Measurements from ENCODE around the gene WDR70.
"Not testable (repeated sequence)": the region's sequence is repeated elsewhere in the genome, so short reads cannot be mapped to it uniquely, and the experiment has no call there.

WDR70 gene

DNA sequence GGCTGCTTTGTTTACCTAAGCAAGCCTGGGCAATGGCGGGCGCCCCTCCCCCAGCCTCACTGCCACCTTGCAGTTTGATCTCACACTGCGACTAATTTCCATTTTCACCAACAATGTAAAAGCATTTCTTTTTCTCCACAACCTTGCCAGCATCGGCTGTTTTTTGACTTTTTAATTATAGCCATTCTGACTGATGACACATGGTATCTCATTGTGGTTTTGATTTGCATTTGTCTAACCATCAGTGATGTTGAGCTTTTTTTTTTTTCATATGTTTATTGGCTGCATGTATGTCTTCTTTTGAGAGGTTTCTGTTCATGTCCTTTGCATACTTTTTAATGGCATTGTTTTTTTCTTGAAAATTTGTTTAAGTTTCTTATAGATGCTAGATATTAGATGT is 300.8 kb downstream of the WDR70 start:
- H3K36me3 ChIP-seq (ENCODE audit: control insufficient read depth, insufficient read depth, low read length); H3K27me3 ChIP-seq (ENCODE audit: insufficient read depth, low read length, poor library complexity); H4K8ac ChIP-seq (ENCODE audit: low read depth, low read length); H3K4me2 ChIP-seq (ENCODE audit: low read length); H3K56ac ChIP-seq (ENCODE audit: low read length); H3K23ac ChIP-seq (ENCODE audit: low read length); H2BK120ac ChIP-seq (ENCODE audit: low read depth, low read length); H3K79me1 ChIP-seq (ENCODE audit: low read length); DNase-seq; H3K18ac ChIP-seq (ENCODE audit: low read length); H2BK5ac ChIP-seq (ENCODE audit: low read length); H3K9ac ChIP-seq (ENCODE audit: low read length); H2BK15ac ChIP-seq (replicated peaks; ENCODE audit: low read depth); H3K4me1 ChIP-seq (ENCODE audit: control insufficient read depth, low read depth, low read length); H4K5ac ChIP-seq (ENCODE audit: low read length); H3K27ac ChIP-seq (ENCODE audit: low read depth, low read length); H3K79me2 ChIP-seq (ENCODE audit: control insufficient read depth, insufficient read depth, low read length); H2AK5ac ChIP-seq (ENCODE audit: low read length); H3K4me3 ChIP-seq (ENCODE audit: low read length); H3K4ac ChIP-seq (ENCODE audit: low read depth, low read length): not testable (repeated sequence)
- no CpG with 5 or more reads among the region's 4 CpGs for WGBS (ENCODE audit: extremely low coverage, insufficient coverage, low lambda C conversion rate)

DNA sequence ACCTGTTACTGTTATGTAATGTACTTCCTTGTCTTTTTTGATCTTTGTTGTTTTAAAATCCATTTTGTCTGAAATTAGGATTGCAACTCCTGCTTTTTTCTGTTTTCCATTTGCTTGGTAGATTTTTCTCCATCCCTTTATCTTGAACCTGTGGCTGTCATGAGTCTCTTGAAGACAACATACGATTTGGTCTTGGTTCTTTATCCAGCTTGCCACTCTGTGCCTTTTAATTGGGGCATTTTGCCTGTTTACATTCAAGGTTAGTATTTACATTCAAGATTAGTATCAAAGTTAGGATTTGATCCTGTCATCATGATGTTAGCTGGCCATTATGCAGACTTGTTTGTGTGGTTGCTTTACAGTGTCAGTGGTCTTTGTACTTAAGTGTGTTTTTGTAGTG is 304.0 kb downstream of the WDR70 start:
- Histone ChIP-seq H3K27me3 (ENCODE audit: insufficient read depth, low read length, poor library complexity) (no peaks in the 10 kb centered on the region), H3K56ac (ENCODE audit: low read length) (no peak overlapping the region), H4K5ac (ENCODE audit: low read length) (no peak overlapping the region), H3K79me2 (ENCODE audit: control insufficient read depth, insufficient read depth, low read length) (no peaks in the 10 kb centered on the region), H3K23ac (ENCODE audit: low read length) (no peak overlapping the region), H3K9ac (ENCODE audit: low read length) (no peak overlapping the region), H3K4me3 (ENCODE audit: low read length) (no peak overlapping the region), H2BK15ac (replicated peaks; ENCODE audit: low read depth) (no peak overlapping the region), H2BK5ac (ENCODE audit: low read length) (no peak overlapping the region), H3K4me2 (ENCODE audit: low read length) (no peak overlapping the region), H3K4ac (ENCODE audit: low read depth, low read length) (no peak overlapping the region), H3K18ac (ENCODE audit: low read length) (no peak overlapping the region), H3K79me1 (ENCODE audit: low read length) (no peaks in the 10 kb centered on the region), H4K8ac (ENCODE audit: low read depth, low read length) (no peak overlapping the region), H2BK120ac (ENCODE audit: low read depth, low read length) (no peak overlapping the region), H3K36me3 (ENCODE audit: control insufficient read depth, insufficient read depth, low read length) (no peaks in the 10 kb centered on the region), H3K4me1 (ENCODE audit: control insufficient read depth, low read depth, low read length) (no peaks in the 10 kb centered on the region), H2AK5ac (ENCODE audit: low read length) (no peak overlapping the region), H3K27ac (ENCODE audit: low read depth, low read length) (no peak overlapping the region)
- DNase-seq: no peak
- WGBS (ENCODE audit: extremely low coverage, insufficient coverage, low lambda C conversion rate): no CpG with 5 or more reads among the region's 1 CpG

DNA sequence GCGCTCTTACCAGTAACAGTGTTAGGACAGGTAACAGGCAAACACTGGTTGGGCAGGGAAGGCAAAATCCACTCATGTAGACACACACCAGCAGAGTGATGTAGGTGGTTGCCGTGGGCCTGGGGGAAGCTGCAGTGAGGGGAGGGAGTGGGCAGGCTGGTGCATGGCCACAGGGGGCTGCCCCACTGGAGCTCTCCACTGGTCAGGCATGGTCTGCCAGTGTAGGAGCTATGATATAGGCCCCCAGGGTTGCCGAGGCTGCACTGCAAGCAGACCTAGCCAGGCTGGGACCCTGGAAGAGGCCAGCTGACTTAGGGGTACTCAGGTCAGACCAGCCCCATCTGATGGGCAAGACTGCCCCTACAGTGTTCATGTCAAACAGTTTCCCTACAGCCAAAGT is 306.1 kb downstream of the WDR70 start:
- H3K56ac ChIP-seq (ENCODE audit: low read length): no peak overlapping the region
- DNase-seq: no peak
- H3K36me3 ChIP-seq (ENCODE audit: control insufficient read depth, insufficient read depth, low read length): no peaks in the 10 kb centered on the region
- no peak overlapping the region for H3K4ac ChIP-seq (ENCODE audit: low read depth, low read length)
- no peak overlapping the region for H3K23ac ChIP-seq (ENCODE audit: low read length)
- H4K5ac ChIP-seq (ENCODE audit: low read length): no peak overlapping the region
- H3K4me2 ChIP-seq (ENCODE audit: low read length): no peak overlapping the region
- H4K8ac ChIP-seq (ENCODE audit: low read depth, low read length): no peak overlapping the region
- no CpG with 5 or more reads among the region's 3 CpGs for WGBS (ENCODE audit: extremely low coverage, insufficient coverage, low lambda C conversion rate)
- H2BK5ac ChIP-seq (ENCODE audit: low read length): no peak overlapping the region
- no peak overlapping the region for H2BK15ac ChIP-seq (replicated peaks; ENCODE audit: low read depth)
- H3K4me3 ChIP-seq (ENCODE audit: low read length): no peak overlapping the region
- no peak overlapping the region for H3K18ac ChIP-seq (ENCODE audit: low read length)
- no peak overlapping the region for H3K9ac ChIP-seq (ENCODE audit: low read length)
- no peaks in the 10 kb centered on the region for H3K4me1 ChIP-seq (ENCODE audit: control insufficient read depth, low read depth, low read length)
- no peaks in the 10 kb centered on the region for H3K27me3 ChIP-seq (ENCODE audit: insufficient read depth, low read length, poor library complexity)
- no peak overlapping the region for H2AK5ac ChIP-seq (ENCODE audit: low read length)
- H3K79me1 ChIP-seq (ENCODE audit: low read length): no peaks in the 10 kb centered on the region
- no peak overlapping the region for H3K27ac ChIP-seq (ENCODE audit: low read depth, low read length)
- H2BK120ac ChIP-seq (ENCODE audit: low read depth, low read length): no peak overlapping the region
- H3K79me2 ChIP-seq (ENCODE audit: control insufficient read depth, insufficient read depth, low read length): no peaks in the 10 kb centered on the region

DNA sequence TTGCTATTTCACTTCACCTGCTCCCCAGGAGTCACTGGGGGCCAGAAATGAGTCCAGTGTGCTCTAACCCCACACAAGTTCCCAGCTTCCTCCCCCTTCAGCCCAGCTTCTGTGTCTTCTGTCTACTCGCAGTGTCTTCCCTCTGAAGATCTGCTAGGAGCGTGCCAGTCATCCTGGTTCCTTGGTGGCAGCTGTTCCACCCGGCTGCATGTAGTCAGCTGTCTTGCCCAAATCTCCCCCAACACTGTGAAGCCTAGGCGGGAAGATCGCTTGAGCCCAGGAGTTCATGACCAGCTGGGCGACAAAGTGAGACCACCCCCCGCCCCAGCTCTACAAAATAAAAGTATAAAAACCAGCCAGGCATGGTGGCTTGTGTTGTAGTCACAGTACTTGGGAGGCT is 306.7 kb downstream of the WDR70 start:
- Histone ChIP-seq H2BK120ac (ENCODE audit: low read depth, low read length) (no peak overlapping the region), H3K4ac (ENCODE audit: low read depth, low read length) (no peak overlapping the region), H4K5ac (ENCODE audit: low read length) (no peak overlapping the region), H3K27ac (ENCODE audit: low read depth, low read length) (no peak overlapping the region), H4K8ac (ENCODE audit: low read depth, low read length) (no peak overlapping the region), H3K9ac (ENCODE audit: low read length) (no peak overlapping the region), H2BK15ac (replicated peaks; ENCODE audit: low read depth) (no peak overlapping the region), H3K27me3 (ENCODE audit: insufficient read depth, low read length, poor library complexity) (no peaks in the 10 kb centered on the region), H3K23ac (ENCODE audit: low read length) (no peak overlapping the region), H3K36me3 (ENCODE audit: control insufficient read depth, insufficient read depth, low read length) (no peaks in the 10 kb centered on the region), H3K79me2 (ENCODE audit: control insufficient read depth, insufficient read depth, low read length) (no peaks in the 10 kb centered on the region), H3K4me2 (ENCODE audit: low read length) (no peak overlapping the region), H3K56ac (ENCODE audit: low read length) (no peak overlapping the region), H3K79me1 (ENCODE audit: low read length) (no peaks in the 10 kb centered on the region), H3K4me3 (ENCODE audit: low read length) (no peak overlapping the region), H2BK5ac (ENCODE audit: low read length) (no peak overlapping the region), H2AK5ac (ENCODE audit: low read length) (no peak overlapping the region), H3K18ac (ENCODE audit: low read length) (no peak overlapping the region), H3K4me1 (ENCODE audit: control insufficient read depth, low read depth, low read length) (no peaks in the 10 kb centered on the region)
- no CpG with 5 or more reads among the region's 7 CpGs for WGBS (ENCODE audit: extremely low coverage, insufficient coverage, low lambda C conversion rate)
- no peak for DNase-seq

DNA sequence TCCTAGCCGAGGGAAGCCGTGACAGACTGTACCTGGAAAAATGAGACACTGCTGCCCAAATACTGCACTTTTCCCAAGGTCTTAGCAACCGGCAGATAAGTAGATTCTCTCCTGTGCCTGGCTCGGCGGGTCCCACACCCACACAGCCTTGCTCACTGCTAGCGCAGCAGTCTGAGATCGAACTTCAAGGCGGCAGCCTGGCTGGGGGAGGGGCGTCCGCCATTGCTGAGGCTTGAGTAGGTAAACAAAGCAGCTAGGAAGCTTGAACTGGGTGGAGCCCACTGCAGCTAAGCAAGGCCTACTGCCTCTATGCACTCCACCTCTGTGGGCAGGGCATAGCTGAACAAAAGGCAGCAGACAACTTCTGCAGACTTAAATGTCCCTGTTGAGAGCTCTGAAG is 309.8 kb downstream of the WDR70 start:
- H3K27ac ChIP-seq (ENCODE audit: low read depth, low read length); H3K79me2 ChIP-seq (ENCODE audit: control insufficient read depth, insufficient read depth, low read length); H3K4me2 ChIP-seq (ENCODE audit: low read length); H3K4me3 ChIP-seq (ENCODE audit: low read length); H2BK5ac ChIP-seq (ENCODE audit: low read length); DNase-seq; H4K8ac ChIP-seq (ENCODE audit: low read depth, low read length); H2AK5ac ChIP-seq (ENCODE audit: low read length); H2BK15ac ChIP-seq (replicated peaks; ENCODE audit: low read depth); H4K5ac ChIP-seq (ENCODE audit: low read length); H3K36me3 ChIP-seq (ENCODE audit: control insufficient read depth, insufficient read depth, low read length); H3K4ac ChIP-seq (ENCODE audit: low read depth, low read length); H3K4me1 ChIP-seq (ENCODE audit: control insufficient read depth, low read depth, low read length); H2BK120ac ChIP-seq (ENCODE audit: low read depth, low read length); H3K79me1 ChIP-seq (ENCODE audit: low read length); H3K9ac ChIP-seq (ENCODE audit: low read length); H3K56ac ChIP-seq (ENCODE audit: low read length); H3K27me3 ChIP-seq (ENCODE audit: insufficient read depth, low read length, poor library complexity); H3K23ac ChIP-seq (ENCODE audit: low read length); H3K18ac ChIP-seq (ENCODE audit: low read length): not testable (repeated sequence)
- no CpG with 5 or more reads among the region's 10 CpGs for WGBS (ENCODE audit: extremely low coverage, insufficient coverage, low lambda C conversion rate)

DNA sequence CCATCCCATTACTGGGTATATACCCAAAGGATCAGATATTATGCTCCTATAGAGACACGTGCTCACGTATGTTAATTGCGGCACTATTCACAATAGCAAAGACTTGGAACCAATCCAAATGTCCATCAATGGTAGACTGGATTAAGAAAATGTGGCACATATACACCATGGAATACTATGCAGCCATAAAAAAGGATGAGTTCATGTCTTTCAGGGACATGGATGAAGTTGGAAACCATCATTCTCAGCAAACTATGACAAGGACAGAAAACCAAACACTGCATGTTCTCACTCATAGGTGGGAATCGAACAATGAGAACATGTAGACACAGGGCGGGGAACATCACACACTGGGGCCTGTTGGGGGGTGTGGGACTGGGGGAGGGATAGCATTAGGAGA is 315.2 kb downstream of the WDR70 start:
- DNase-seq; H3K56ac ChIP-seq (ENCODE audit: low read length); H3K18ac ChIP-seq (ENCODE audit: low read length); H2BK120ac ChIP-seq (ENCODE audit: low read depth, low read length); H3K4me1 ChIP-seq (ENCODE audit: control insufficient read depth, low read depth, low read length); H3K27ac ChIP-seq (ENCODE audit: low read depth, low read length); H2AK5ac ChIP-seq (ENCODE audit: low read length); H2BK5ac ChIP-seq (ENCODE audit: low read length); H3K9ac ChIP-seq (ENCODE audit: low read length); H3K4me3 ChIP-seq (ENCODE audit: low read length); H4K5ac ChIP-seq (ENCODE audit: low read length); H3K4me2 ChIP-seq (ENCODE audit: low read length); H4K8ac ChIP-seq (ENCODE audit: low read depth, low read length); H3K79me2 ChIP-seq (ENCODE audit: control insufficient read depth, insufficient read depth, low read length); H3K4ac ChIP-seq (ENCODE audit: low read depth, low read length); H3K79me1 ChIP-seq (ENCODE audit: low read length); H3K23ac ChIP-seq (ENCODE audit: low read length); H3K36me3 ChIP-seq (ENCODE audit: control insufficient read depth, insufficient read depth, low read length); H3K27me3 ChIP-seq (ENCODE audit: insufficient read depth, low read length, poor library complexity); H2BK15ac ChIP-seq (replicated peaks; ENCODE audit: low read depth): not testable (repeated sequence)
- WGBS (ENCODE audit: extremely low coverage, insufficient coverage, low lambda C conversion rate): no CpG with 5 or more reads among the region's 5 CpGs
